Stimulated activated CD8-positive, alpha-beta memory T cell treated with anti-CD3 and anti-CD28 coated beads, Interleukin-7, amount 100 ng/mL, for 4 hours (primary cell): Measurements from ENCODE around the gene SRRT.
A peak's percentile ranks its signal among the peaks of the same experiment; 100 is the strongest.
"Not testable (repeated sequence)": the region's sequence is repeated elsewhere in the genome, so short reads cannot be mapped to it uniquely, and the experiment has no call there.

ENCODE experiments used
- DNase-seq, 2 donors: peaks; one replicate each; pipeline ENCODE4 v3.0.0-alpha.2; 2020; ENCODE audit warnings: low read depth in 2 of 2

Gene SRRT

DNA sequence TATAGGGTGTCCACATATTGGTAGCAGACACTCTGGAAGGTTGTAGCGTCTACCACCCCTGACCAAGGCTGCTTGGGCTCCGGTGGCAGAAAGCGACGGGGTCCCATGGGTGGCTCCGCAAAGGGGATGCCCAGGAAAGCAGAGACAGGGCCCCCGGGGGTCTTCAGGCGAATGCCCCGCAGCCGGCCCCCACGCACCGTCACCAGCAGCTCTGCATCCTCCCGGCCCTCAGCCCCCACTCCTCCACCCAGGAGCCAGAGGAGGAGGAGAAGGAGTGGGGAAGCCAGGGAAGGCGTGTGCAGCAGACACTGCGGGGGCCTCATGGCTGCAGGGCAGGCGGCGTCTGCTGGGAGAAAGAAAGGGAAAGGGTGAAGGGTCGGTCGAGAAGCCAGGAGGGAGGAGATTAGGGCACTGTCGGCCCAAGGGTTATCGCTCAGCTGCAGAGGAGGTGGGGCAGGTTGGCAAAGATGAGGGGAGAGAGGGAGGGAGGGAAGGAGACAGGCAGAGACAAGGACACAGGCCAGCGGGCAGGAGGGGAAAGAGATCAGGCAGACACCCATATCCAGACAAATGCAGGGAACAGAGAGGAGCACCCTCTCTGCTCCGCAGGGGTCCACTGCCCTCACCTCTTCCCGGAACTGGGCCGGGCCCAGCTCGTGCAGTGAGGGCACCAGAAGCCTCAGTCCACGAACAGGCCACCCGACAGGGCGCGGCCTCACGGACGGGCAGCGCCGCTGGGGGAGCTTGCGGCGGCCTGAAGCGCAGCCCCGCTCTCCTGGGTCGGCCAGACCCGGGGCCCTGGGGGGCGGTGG is 19.2 kb downstream of the SRRT start:
- no peak for DNase-seq

DNA sequence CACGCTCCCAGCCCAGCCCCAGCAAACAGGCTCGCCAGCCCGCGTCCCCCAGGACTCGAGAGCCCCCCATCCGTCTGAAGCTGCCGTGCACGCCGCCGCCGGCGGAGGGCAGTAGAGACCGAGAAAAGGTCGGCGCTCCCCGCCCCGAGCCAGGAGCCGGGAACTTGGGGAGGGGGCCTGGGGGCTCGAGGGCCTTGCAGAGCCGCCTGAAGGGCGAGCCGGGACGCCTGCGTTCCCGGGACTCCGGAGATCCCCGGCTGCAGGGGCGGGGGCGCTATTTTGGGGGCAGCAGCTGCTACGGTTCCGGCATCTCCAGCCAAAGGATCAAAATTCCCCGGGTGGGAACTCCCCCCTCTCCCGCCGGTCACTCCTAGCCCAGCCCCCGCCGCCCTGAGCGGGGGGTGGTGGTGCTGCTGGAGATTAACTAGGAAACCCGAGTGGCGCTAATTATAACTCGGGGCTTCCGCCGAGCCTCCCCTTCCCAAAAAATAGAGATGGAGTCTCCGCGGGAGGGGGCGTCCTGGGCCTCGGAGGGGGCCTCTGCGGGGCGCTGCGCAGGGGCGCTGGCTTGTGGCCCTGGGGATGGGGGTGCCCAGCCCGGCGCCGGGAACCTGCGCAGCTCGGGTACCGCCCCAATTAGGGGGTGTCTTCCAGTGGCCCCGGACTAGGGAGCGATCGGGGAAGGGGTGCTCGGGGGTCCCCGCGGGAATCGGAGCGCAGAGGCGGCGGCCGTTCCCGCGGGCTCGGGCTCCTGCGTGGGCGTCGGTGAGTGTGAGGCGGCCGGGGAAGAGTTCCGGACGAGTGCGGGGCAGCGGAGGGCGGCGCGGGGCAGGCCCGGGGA is 20.2 kb downstream of the SRRT start:
- no peak for DNase-seq

DNA sequence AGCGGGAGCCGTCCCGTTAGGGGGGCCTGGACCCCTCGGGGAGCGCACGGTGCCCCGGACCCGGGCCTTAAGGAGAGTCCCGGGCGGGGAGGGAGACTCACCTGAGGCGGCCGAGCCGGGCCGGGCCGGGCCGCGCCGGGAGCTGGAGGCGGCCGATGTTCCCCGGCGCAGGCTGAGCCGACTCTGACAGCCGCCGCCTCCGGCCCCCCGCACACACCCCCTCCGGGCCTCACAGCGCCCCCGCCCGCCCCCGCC is 20.7 kb downstream of the SRRT start, which contains the start of gene ACHE:
Gene ACHE, minus strand, starts transcription at position 188 of the 255 bp plus-strand sequence. CDS start 1,656 bp downstream, outside the sequence.
- no peak for DNase-seq

DNA sequence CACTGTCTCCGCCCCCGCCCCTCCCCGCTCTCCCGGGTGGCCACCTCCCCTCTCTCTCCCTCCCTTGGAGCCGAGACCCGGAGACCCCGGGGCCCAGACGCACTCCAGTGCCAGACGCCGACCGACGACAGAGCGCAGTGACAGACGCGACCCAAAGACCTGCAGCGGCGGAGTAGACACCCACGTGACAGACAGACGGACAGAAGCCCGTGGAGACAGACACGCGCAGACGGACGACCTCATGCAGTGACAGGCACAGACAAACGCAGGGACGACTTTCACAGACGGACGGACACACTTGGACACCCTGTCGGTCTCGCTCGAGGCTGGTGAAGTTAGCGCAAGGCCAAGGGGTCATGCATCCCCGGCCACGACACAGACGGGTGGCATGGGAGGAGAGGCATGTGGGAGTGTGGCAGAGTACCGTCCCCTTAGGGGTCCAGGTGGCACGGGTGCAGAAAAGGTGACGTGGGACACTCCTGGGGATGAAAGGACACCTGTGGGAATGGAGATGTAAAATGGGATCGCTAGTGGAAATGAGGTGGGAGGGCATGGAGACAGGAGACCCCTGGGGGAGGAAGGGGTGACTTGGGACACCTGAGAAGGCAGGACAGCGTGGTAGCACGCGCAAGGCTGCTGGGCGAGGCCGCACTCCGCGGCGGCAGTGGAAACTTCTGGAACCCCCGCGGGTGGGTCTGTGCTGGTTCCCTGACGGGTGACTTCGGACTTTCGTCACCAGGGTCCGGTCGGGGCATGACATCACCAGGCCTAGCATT is 21.2 kb downstream of the SRRT start:
- no peak for DNase-seq

DNA sequence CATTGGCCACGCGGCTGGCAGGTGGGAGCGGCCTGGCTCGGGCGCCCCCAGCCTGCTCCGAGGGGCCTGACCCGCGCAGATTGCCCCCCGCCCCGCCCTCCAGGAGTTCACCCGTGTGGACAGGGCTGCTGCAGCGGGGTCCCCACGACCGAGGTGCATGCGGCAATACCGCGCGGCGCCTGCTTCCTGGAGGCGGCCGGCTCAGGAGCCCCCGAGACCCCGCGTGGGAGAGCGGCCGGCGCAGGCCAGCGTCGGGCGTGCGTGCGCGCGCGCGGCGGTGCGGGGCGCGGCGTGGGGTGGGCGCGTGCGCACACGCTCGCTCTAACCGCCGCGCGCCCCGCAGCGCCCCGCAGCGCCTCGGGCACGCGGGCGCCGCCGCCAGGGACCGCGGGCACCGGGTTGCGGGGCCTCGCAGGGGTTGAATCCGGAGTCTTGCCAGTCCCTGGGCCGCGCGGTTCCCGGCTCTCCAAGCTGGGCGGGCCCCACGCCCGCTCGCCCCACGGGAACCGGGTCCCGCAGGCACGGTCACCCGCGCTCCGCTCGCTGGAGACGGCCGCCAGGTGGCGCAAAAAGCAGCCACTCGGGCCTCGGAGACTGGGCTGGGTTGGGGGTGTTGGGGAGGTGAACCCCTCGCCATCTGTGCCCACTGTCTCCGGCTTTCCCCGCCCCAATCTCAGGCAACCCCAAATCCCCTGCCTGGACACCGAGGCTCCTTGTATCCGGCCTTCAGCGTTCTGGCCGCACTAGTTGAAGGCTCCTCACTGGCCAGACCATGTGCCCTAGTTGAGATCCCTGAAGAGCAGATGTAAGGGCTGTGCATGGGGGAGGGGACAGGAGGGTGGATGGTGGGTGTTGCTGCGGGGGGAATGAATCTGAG is 22.1 kb downstream of the SRRT start:
- DNase-seq = peak in 1 of 2 donors; percentile 22

DNA sequence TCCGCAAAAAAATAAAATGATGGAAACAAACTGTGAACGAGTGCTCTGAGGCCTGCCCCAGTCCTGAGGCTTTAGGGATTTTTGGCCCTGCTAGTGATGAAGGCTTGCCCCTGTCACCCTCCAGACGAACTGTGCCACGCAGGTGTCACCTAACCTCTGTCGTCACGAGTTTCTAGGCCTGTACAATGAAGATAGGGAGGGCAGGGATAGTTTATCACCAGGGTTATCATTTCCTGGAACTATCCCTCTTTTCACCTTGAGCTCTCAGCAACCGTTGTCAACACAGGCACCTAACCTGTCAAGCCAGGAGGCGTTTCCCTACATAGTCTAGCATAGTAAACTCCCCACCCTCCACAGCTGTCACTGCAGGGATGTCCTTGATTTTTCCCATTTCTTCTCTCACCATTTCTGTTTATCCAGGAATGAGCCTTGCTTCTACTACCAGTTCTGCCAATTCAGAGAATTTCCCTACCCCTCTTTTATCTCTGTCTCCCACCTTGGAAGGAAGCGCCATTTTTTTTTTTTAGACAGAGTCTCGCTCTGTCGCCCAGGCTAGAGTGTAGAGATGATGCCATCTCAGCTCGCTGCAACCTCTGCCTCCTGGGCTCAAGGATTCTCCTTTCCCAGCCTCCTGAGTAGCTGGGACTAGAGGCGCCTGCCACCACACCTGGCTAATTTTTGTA is 23.0 kb downstream of the SRRT start:
- no peak for DNase-seq

DNA sequence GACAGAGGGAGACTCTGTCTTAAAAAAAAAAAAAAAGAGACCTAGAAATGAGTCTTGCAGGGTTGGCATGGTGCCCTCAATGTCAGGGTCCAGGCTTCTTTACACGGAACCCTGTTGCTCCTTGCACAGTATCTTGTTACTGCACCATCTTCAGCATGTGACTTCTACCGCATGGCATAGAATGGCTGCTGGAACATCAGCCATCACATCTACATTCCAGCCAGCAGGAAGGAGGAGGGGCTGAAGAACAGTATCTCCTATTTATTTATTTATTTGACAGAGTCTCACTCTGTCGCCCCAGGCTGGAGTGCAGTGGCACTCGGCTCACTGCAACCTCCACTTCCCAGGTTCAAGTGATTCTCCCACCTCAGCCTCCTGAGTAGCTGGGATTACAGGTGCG is 24.5 kb downstream of the SRRT start:
- DNase-seq = no peak

DNA sequence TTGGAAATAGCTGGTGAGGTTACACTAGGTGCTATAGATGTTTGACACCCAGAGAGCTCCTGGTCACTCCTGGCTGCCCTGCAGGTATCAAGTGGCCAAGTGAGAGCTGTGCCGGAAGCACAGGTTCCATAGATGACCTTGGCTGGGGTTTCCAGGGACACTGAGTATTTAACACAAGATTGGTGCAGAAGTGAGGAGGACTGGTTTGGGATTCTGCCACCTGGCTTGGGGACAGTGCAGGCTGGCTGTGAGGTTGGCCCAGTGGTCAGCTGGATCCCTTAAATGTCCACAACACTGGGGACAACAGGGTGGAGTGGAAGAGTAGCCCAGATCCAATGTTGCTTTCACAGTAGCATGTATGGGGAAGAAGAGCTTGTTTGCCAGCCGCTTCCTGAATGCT is 26.1 kb downstream of the SRRT start:
- no peak for DNase-seq

DNA sequence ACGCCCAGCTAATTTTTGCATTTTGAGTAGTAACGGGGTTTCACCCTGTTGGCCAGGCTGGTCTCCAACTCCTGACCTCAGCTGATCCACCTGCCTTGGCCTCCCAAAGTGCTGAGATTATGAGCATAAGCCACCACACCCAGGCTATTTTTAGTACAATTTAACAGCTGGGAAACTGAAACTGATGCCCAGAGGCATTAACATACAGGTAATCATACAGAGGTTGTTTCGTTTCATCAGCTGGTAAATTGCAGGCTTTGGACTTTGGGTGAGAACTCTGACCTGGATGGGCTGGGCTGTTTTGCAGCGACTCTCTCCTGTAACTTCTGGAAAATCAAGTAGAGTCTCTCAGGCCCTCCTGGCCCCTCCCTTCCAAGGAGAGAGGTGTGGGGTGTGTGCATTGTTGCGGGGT is 27.0 kb downstream of the SRRT start:
- DNase-seq = no peak

DNA sequence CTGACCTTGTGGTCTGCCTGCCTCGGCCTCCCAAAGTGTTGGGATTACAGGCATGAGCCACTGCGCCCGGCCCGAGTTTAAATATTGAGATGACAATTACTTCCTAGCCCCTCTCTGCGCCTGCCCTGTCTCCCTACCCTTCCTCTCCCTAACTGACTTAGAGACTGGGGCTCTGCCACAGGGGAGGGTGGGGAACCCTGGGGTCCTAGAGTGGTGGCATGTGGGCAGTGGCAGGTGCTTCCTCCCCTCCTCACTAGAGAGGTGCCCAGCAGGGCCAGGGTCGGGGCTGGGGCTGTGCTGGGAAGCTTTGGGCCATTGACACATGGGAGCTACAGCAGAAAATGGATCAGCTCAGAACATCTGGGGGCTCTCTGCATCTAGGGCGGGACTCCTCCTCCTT is 27.7 kb downstream of the SRRT start:
- DNase-seq = no peak

DNA sequence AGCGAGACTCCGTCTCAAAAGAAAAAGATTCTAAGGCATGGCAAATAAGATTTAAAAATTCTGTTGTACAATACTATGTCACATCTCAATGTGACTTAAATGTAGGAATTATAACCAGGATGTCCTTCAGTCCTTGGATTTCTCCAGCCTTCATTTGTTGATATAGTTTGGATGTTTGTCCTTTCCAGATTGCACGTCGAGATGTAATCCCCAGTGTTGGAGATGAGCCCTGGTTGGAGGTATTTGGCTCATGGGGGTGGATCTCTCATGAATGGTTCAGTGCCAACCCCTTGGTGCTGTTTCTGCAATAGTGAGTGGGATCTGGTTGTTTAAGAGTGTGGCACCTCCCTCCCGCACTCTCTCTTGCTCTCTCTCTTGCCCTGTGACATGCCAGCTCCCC is 33.6 kb downstream of the SRRT start:
- DNase-seq = no peak

DNA sequence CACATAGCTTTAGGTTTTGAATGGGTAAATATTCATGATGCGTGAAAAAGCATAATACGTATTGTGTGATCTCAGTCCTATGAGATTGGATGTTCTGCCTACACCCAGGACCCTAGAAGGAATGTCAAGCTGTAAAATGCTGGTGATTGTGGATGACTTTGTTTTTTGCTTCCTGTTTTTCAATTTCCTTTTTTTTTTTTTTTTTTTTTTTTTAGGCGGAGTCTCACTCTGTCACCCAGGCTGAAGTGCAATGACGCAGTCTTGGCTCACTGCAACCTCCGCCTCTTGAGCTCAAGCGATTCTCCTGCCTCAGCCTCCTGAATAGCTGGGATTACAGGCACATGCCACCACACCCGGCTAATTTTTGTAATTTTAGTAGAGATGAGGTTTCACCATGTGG is 35.5 kb downstream of the SRRT start:
- not testable (repeated sequence) for DNase-seq

DNA sequence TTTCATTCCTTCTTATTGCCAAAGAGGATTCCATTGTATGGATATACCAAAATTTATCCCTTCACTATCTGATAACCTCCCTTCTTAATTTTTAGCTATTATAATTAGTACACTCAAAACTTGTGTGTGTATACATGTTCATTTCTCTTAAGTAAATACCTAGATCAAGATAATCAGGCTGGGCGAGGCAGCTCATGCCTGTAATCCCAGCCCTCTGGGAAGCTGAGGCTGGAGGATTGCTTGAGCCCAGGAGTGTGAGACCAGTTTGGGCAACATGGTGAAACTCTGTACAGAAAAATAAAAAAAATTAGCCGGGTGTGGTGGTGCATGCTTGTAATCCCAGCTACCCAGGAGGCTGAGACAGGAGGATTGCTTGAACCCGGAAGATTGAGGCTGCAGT is 36.6 kb downstream of the SRRT start:
- DNase-seq = no peak

DNA sequence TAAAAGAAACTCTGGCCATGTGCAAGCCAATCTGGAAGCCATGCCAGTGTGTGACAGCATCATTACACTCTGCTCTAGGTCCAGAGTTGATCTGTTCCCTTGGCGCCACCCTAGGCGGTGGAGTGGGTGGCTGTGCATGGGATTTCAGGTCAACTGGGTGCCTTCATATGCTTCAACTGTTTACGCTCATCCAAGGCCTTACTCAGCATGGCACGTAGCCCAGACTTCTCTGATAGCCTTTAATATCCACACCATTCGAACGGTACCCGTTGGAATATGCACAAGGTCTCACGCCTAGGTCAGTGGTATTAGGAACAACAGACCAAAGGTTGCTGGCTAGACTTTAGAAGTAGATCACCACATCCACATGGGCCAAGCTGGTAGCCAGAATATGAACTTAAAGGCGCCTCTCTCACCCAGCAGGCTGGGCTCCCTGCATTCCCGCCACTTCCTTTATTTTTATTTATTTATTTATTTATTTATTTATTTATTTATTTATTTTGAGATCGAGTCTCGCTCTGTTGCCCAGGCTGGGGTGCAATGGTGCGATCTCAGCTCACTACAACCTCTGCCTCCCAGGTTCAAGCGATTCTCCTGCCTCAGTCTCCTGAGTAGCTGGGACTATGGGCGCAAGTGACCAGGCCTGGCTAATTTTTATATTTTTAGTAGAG is 39.4 kb downstream of the SRRT start:
- no peak for DNase-seq

DNA sequence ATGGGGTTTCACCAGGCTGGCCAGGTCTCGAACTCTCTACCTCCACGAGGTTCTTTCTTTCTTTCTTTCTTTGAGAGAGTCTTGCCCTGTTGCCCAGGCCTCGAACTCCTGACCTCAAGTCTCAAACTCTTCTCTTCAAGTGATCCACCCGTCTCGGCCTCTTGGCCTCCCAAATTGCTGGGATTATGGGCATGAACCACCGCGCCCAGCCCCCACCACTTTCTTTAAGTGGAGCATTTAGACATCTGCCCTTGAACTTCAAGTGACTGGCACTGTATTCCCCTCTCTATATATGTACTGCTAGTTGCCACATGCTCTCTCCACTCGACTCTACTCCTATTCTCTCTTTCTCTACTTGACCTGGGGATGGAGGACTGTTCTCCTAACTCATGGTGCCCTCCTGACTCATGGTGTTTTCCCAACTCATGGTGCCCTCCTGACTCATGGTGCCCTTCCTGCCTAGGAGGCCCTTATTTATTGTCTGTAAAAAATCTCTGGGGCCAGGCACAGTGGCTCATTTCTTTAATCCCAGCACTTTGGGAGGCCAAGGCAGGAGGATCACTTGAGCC is 40.1 kb downstream of the SRRT start:
- no peak for DNase-seq

DNA sequence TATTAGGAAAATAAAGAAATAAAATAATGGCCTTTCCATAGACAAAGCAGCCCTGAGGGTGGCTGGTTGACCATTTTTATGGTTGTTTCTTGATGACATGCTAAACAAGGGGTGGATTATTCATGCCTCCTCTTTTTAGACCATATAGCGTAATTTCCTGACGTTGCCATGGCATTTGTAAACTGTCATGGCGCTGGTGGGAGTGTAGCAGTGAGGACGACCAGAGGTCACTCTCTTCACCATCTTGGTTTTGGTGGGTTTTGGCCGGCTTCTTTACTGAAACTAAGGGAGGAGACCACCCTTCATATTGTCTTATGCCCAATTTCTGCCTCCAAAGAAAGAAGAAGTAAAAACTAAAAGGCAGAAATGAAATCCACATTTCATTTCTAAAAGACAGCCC is 44.4 kb downstream of the SRRT start:
- DNase-seq = not testable (repeated sequence)

DNA sequence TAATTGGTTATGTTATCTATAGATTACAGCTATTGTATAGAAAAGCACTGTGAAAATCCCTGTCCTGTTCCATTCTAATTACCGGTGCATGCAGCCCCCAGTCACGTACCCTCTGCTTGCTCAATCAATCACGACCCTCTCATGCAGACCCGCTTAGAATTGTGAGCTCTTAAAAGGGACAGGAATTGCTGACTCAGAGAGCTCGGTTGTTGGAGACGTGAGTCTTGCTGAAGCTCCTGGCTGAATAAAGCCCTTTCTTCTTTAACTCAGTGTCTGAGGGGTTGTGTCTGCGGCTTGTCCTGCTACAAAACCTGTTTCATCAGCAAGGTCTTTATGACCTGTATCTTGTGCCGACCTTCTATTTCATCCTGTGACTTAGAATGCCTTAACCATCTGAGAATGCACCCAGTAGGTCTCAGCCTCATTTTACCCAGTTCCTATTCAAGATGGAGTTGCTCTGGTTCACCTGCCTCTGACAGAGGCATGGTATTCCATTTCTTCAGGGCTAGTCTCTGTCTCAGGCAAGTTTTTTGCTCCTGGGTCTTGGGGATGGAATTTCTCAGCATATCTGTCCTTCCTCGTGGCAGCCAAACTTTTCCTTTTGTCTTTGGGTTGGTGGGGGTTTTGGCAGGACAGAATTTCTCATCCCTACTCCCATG is 45.0 kb downstream of the SRRT start:
- DNase-seq = not testable (repeated sequence)

DNA sequence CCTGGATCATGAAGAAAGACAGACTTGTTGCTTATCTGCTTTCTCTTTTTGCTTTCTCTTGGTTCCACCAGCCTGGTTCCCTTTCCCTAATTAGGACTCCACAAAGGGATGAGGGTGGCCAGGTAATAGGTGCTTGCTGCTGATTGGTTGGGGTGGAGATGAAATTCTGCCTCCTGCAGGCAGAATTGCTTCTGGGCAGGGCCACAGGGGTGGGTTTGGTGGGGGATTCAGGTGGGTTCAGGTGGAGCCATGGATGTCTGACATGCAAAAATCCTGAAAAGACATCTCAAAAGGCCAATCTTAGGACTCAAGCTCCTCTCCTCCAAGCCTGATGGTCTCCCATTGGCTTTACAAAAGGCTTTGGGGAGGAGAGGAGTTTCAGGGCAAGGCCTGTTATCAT is 46.1 kb downstream of the SRRT start:
- DNase-seq = no peak

DNA sequence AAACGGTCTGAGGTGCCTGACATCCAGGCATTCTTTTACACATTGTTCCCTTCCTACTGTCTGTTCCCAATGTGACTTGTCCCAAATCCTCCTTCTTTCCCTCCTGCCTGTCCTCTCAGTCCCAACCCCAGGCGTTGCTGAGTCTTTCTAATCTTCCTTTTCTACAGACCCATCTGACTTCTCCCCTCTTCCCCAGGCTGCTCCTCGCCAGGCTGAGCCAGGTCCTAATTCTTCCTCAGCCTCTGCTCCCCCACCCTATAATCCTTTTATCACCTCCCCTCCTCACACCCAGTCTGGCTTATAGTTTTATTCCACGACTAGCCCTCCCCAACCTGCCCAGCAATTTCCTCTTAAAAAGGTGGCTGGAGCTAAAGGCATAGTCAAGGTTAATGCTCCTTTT is 48.7 kb downstream of the SRRT start:
- not testable (repeated sequence) for DNase-seq

DNA sequence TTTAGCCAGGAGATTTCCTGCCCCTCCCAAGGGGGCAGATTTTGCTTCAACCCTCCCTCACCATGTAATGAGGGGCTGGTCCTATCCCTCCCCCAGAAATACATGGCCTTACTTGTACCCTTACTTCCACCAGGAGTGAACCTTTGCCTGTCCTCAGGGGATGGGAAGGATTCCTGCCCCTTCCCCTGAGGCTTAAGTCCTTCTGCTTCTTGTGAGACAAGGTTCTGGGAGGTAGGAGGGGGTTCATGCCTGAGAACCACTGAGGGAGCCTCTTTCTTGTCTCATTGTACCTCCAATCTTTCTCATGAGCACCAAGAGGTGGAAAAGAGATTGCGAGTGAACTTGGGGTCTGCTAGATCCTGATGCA is 54.9 kb downstream of the SRRT start:
- no peak for DNase-seq
